K562 (cell line): ENCODE results near the gene RNH1. TPM values are rescaled to one million over a fixed set of nuclear protein-coding genes. Genes with fewer than 3 reads are reported as not detected.

Source experiments
- ATAC-seq: fragments of 200-7000 bp; cut with Tn5 transposase; 3 replicates; pipeline ENCODE4 v1.9.1; 2020; ENCODE audit warnings: moderate library complexity
- BruUV-seq: library from RNA; stranded (reverse); fragments of 400-500 nt; replicated peaks from 2 replicates; lab custom pipeline; 2021; lab: Mats Ljungman, UMichigan
- CTCF ChIA-PET: fragments of 300-600 bp; formaldehyde crosslinking; extraction: SDS; loops from one replicate; lab custom pipeline; 2021; ENCODE audit warnings: low intra/inter-chr PET ratio; lab: Yijun Ruan, JAX
- POLR2A ChIA-PET: fragments of 300-600, 350-650 bp; sonication (Branson Sonifier 250); formaldehyde crosslinking; extraction: SDS; loops from one replicate; lab custom pipeline; 2021; ENCODE audit warnings: antibody characterized with exemption, inconsistent platforms; lab: Yijun Ruan, JAX
- DNase-seq, 4 experiments: peaks; one replicate each; pipeline versions ENCODE4 v3.0.0 to v3.0.0-alpha.2; 2011 to 2018; ENCODE audit warnings: low spot score in 3 of 4, mixed read lengths in 3 of 4; ENCODE audit errors: extremely low read depth in 1 of 4
- FAIRE-seq: peaks from 2 replicates; lab custom pipeline; 2011; peaks lifted over from hg19 to GRCh38; lab: Jason Lieb, UNC
- H2AFZ ChIP-seq: 2 replicates; pipeline ENCODE4 v1.6.0; 2011; ENCODE audit warnings: low read depth, low read length, control low read depth, inconsistent platforms
- H3K27ac ChIP-seq: fragments of 200-600 bp; 3 replicates; pipeline ENCODE4 v1.8.0; 2011; ENCODE audit warnings: low read depth, mild to moderate bottlenecking, control low read depth, inconsistent platforms, low read length, moderate library complexity, mixed read lengths; ENCODE audit errors: extremely low read depth
- H3K27me3 ChIP-seq, 2 experiments: fragments of 300-600 bp in 1 of 2; 2 replicates in 1 of 2; 3 replicates in 1 of 2; pipeline versions ENCODE4 v1.6.0 to v1.8.0; 2011; ENCODE audit warnings: inconsistent platforms in 2 of 2, low read length in 2 of 2, mild to moderate bottlenecking in 1 of 2, mixed read lengths in 1 of 2, moderate library complexity in 1 of 2; ENCODE audit not compliant: control insufficient read depth in 2 of 2, insufficient read depth in 2 of 2
- H3K36me3 ChIP-seq: fragments of 300-600 bp; 3 replicates; pipeline ENCODE4 v1.8.0; 2011; ENCODE audit warnings: mild to moderate bottlenecking, low read length, inconsistent platforms; ENCODE audit not compliant: control insufficient read depth, insufficient read depth
- H3K4me1 ChIP-seq, 2 experiments: fragments of 200-600 bp in 1 of 2; replicated peaks in 1 of 2; 2 replicates in 1 of 2; 3 replicates in 1 of 2; pipeline versions ENCODE4 v1.5.1 to v1.8.0; 2011; ENCODE audit warnings: inconsistent platforms in 2 of 2, low read length in 2 of 2, mild to moderate bottlenecking in 1 of 2, mixed read lengths in 1 of 2, moderate library complexity in 1 of 2; ENCODE audit not compliant: control insufficient read depth in 2 of 2, insufficient read depth in 2 of 2
- H3K4me2 ChIP-seq: 2 replicates; pipeline ENCODE4 v1.6.1; 2011; ENCODE audit warnings: low read length, control low read depth, inconsistent platforms, mixed read lengths; ENCODE audit not compliant: insufficient read depth
- H3K4me3 ChIP-seq: fragments of 200-600 bp; sonication (generic), shearing (Covaris generic); 2 replicates; pipeline ENCODE4 v1.5.1; 2016; ENCODE audit warnings: control low read depth, inconsistent platforms
- H3K79me2 ChIP-seq: fragments of 200-600 bp; 3 replicates; pipeline ENCODE4 v1.8.0; 2011; ENCODE audit warnings: low read length, inconsistent platforms; ENCODE audit not compliant: control insufficient read depth, insufficient read depth
- H3K9ac ChIP-seq, 2 experiments: 2 replicates each; pipeline versions ENCODE4 v1.6.0 to v1.6.1; 2011; ENCODE audit warnings: low read depth in 2 of 2, low read length in 2 of 2, control low read depth in 1 of 2, inconsistent platforms in 1 of 2, mild to moderate bottlenecking in 1 of 2, mixed read lengths in 1 of 2; ENCODE audit not compliant: insufficient read depth in 1 of 2
- H3K9me1 ChIP-seq: one replicate; pipeline ENCODE4 v1.6.0; 2011; ENCODE audit warnings: inconsistent platforms, mild to moderate bottlenecking, low read length, moderate library complexity; ENCODE audit not compliant: control insufficient read depth, insufficient read depth
- H3K9me3 ChIP-seq: replicated peaks from 2 replicates; pipeline ENCODE4 v1.5.1; 2011; ENCODE audit warnings: low read depth, low read length, inconsistent platforms; ENCODE audit not compliant: control insufficient read depth, insufficient read depth
- H4K20me1 ChIP-seq: replicated peaks from 2 replicates; pipeline ENCODE4 v1.6.1; 2011; ENCODE audit warnings: low read length, inconsistent platforms, mixed read lengths; ENCODE audit not compliant: control insufficient read depth, insufficient read depth
- ETS2 ChIP-seq: IDR thresholded peaks from 2 replicates; pipeline ENCODE4 v1.6.1; 2016; ENCODE audit warnings: borderline replicate concordance, missing genetic modification characterization, mild to moderate bottlenecking, moderate library complexity, missing compliant biosample characterization; ENCODE audit not compliant: poor library complexity, severe bottlenecking
- FIP1L1 ChIP-seq: fragments of 200-400 bp; formaldehyde crosslinking; IDR thresholded peaks from 2 replicates; pipeline ENCODE4 v1.6.1; 2018; ENCODE audit warnings: mild to moderate bottlenecking, low read depth, low read length; ENCODE audit not compliant: poor library complexity, severe bottlenecking
- KLF6 ChIP-seq: fragments of 250-450 bp; sonication (Bioruptor Pico); IDR thresholded peaks from 2 replicates; pipeline ENCODE4 v1.4.0; 2020; ENCODE audit warnings: mild to moderate bottlenecking, moderate library complexity, borderline replicate concordance
- TBL1XR1 ChIP-seq, 2 experiments: IDR thresholded peaks; 2 replicates each; pipeline ENCODE4 v1.6.1; 2012; ENCODE audit warnings: improper control_type of control experiment in 2 of 2, low read length in 2 of 2, mild to moderate bottlenecking in 1 of 2
- TFAM ChIP-seq: fragments of 250-450 bp; sonication (Bioruptor Pico); conservative IDR thresholded peaks from 2 replicates; pipeline ENCODE4 v1.5.0; 2021; ENCODE audit warnings: mild to moderate bottlenecking, moderate library complexity
- ZNF212 ChIP-seq: fragments of 450-650 bp; formaldehyde crosslinking; IDR thresholded peaks from 2 replicates; pipeline ENCODE4 v1.4.0; 2020; ENCODE audit warnings: mild to moderate bottlenecking
- ZNF592 ChIP-seq: fragments of 450-650 bp; IDR thresholded peaks from 2 replicates; pipeline ENCODE4 v1.6.1; 2017; ENCODE audit warnings: antibody characterized with exemption, mild to moderate bottlenecking
- ZNF707 ChIP-seq: fragments of 250-450 bp; sonication (Bioruptor Pico); conservative IDR thresholded peaks from 2 replicates; pipeline ENCODE4 v1.8.0; 2022; ENCODE audit warnings: inconsistent platforms, mild to moderate bottlenecking, moderate library complexity
- WGBS: fragments of 100-300 bp; shearing (Covaris generic); methylation state at CpG from one replicate; pipeline ENCODE4 v1.1.6; 2016; ENCODE audit warnings: low coverage, mixed read lengths; ENCODE audit not compliant: insufficient coverage; ENCODE audit errors: missing lambda C conversion rate; 5-methylcytosine and 5-hydroxymethylcytosine counted together
- in situ Hi-C: fragments of 300-500 bp; cut with MboI; formaldehyde crosslinking; loops from 4 replicates; pipeline ENCODE4 v1.15.0; 2018; ENCODE audit warnings: inconsistent platforms, mixed read lengths
- intact Hi-C: fragments of 100-400 bp; cut with micrococcal nuclease; formaldehyde crosslinking; loops from 2 replicates; pipeline ENCODE4 v1.14.2; 2022
- polyA plus RNA-seq, 8 experiments: library from polyadenylated mRNA; depleted of rRNA in 4 of 8; stranded (reverse) in 5 of 8; unstranded in 3 of 8; fragments of >200 nt; fragmentation: Nextera tagmentation in 2 of 8; fragmentation: Illumina TruSeq in 1 of 8; extraction: Ambion mirVana in 2 of 8; extraction: Trizol in 1 of 8; gene quantifications; 2 replicates each; pipeline versions ENCODE4 v1.2.1 to v1.2.3, GENCODE V29; 2011 to 2014; ENCODE audit warnings: inconsistent platforms in 1 of 8, missing spikeins in 1 of 8
- total RNA-seq, 7 experiments: library from RNA; depleted of rRNA in 6 of 7; stranded (reverse); fragments of >200 nt in 6 of 7; fragmentation: Illumina TruSeq in 2 of 7; extraction: Trizol in 2 of 7; gene quantifications; 2 replicates each; pipeline versions ENCODE4 v1.2.1 to v1.2.3, GENCODE V29; 2011 to 2021; ENCODE audit warnings: low replicate concordance in 1 of 7
- TF ChIP-seq, protein P1 (sequence below): fragments of 450-650 bp; formaldehyde crosslinking; IDR thresholded peaks from 2 replicates; pipeline ENCODE4 v1.4.0; 2022; ENCODE audit warnings: missing genetic modification characterization
- TF ChIP-seq, protein P2 (sequence below): fragments of 450-650 bp; formaldehyde crosslinking; IDR thresholded peaks from 2 replicates; pipeline ENCODE4 v1.4.0; 2020; ENCODE audit warnings: mild to moderate bottlenecking, moderate library complexity
- TF ChIP-seq, protein P3 (sequence below): IDR thresholded peaks from 3 replicates; pipeline ENCODE4 v1.6.1; 2011; ENCODE audit warnings: borderline replicate concordance, mild to moderate bottlenecking; ENCODE audit not compliant: insufficient read length, insufficient read depth

Gene RNH1
- total and polyA plus RNA-seq, 9 of the 15 experiments (the other 6 are each of a cell fraction or from before 2014, with no cell fraction given) = 2.5 to 160 (median 44.3) TPM

- TF ChIP-seq, protein P1, sequence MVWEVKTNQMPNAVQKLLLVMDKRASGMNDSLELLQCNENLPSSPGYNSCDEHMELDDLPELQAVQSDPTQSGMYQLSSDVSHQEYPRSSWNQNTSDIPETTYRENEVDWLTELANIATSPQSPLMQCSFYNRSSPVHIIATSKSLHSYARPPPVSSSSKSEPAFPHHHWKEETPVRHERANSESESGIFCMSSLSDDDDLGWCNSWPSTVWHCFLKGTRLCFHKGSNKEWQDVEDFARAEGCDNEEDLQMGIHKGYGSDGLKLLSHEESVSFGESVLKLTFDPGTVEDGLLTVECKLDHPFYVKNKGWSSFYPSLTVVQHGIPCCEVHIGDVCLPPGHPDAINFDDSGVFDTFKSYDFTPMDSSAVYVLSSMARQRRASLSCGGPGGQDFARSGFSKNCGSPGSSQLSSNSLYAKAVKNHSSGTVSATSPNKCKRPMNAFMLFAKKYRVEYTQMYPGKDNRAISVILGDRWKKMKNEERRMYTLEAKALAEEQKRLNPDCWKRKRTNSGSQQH = no peak
- TF ChIP-seq TBL1XR1 (IDR thresholded peaks at IDR 0.05; ENCODE audit: low read length in 2 of 2) (no peak), ETS2 (tag) (no peak), ZNF212 (CRISPR knock-in tag) (no peak)
These were observed 19.1 kb upstream of the RNH1 start (continued) for GRCh38 chr11:526192-526591.

DNA sequence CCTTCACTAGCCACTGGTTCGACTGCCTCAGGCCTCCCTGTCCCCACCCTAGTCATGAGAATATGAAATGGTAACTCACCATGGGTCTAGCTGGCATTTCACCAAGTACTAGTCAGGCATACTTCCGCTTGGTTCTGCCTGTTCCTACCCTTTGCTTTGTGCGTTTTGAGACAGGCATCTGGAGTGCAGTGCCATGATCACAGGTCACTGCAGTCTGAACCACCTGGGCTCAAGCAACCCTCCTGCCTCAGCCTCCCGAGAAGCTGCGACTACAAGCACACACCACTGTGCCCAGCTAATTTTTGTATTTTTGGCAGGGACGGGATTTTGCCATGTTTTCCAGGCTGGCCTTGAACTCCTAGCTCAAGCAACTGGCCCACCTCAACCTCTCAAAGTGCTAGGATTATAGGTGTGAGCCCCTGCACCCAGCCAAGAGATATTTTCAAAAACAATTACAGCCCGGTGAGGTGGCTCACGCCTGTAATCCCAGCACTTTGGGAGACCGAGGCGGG is 14.2 kb upstream of the RNH1 start:
- POLR2A ChIA-PET = interaction anchor here (1.1 kb wide), 1 partner anchor 11 kb away, joined by 5 read pairs; no protein-coding TSS in a partner anchor
- DNase-seq (no peak), ATAC-seq (no peak), FAIRE-seq (no peak)
- H2AFZ ChIP-seq = no peak overlapping the region
- no peaks in the 10 kb centered on the region for H4K20me1 ChIP-seq
- H3K36me3 ChIP-seq = no peaks in the 10 kb centered on the region
- intact Hi-C loops (no loop called here), in situ Hi-C loops (no loop called here)
- H3K9ac ChIP-seq = no peak overlapping the region
- no peak overlapping the region for H3K4me2 ChIP-seq
- no TSS peak for BruUV-seq
- no peak overlapping the region for H3K27ac ChIP-seq
- H3K4me3 ChIP-seq = no peak overlapping the region
- no peaks in the 10 kb centered on the region for H3K27me3 ChIP-seq
- H3K4me1 ChIP-seq = peaks cover 0 to 21% of the 10 kb centered on the region in 2 experiments; a peak in 3 of 5 replicates
- H3K79me2 ChIP-seq = no peaks in the 10 kb centered on the region
- CTCF ChIA-PET = no interaction called here
- 89% methylated on average over 7 of the region's 10 CpGs for WGBS
- no peaks in the 10 kb centered on the region for H3K9me1 ChIP-seq
- peaks cover 6% of the 10 kb centered on the region; the same call in 1 of the 2 replicates for H3K9me3 ChIP-seq
- TF ChIP-seq, protein P2, sequence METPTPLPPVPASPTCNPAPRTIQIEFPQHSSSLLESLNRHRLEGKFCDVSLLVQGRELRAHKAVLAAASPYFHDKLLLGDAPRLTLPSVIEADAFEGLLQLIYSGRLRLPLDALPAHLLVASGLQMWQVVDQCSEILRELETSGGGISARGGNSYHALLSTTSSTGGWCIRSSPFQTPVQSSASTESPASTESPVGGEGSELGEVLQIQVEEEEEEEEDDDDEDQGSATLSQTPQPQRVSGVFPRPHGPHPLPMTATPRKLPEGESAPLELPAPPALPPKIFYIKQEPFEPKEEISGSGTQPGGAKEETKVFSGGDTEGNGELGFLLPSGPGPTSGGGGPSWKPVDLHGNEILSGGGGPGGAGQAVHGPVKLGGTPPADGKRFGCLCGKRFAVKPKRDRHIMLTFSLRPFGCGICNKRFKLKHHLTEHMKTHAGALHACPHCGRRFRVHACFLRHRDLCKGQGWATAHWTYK (CRISPR knock-in tag) = no peak
- TF ChIP-seq ZNF707 (CRISPR knock-in tag) (no peak), ZNF592 (no peak), FIP1L1 (no peak), KLF6 (CRISPR knock-in tag) (no peak), TFAM (CRISPR knock-in tag) (no peak)
- TF ChIP-seq, protein P3, sequence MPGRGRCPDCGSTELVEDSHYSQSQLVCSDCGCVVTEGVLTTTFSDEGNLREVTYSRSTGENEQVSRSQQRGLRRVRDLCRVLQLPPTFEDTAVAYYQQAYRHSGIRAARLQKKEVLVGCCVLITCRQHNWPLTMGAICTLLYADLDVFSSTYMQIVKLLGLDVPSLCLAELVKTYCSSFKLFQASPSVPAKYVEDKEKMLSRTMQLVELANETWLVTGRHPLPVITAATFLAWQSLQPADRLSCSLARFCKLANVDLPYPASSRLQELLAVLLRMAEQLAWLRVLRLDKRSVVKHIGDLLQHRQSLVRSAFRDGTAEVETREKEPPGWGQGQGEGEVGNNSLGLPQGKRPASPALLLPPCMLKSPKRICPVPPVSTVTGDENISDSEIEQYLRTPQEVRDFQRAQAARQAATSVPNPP = no peak
